Fibroblast of lung (primary cell): ENCODE data around the gene SLC35A2. TPM values are rescaled to one million over a fixed set of nuclear protein-coding genes. Genes with fewer than 3 reads are reported as not detected.
"Not testable (repeated sequence)": the region's sequence is repeated elsewhere in the genome, so short reads cannot be mapped to it uniquely, and the experiment has no call there.

Experiments used
- DNase-seq, 2 donors: peaks; one replicate each; pipeline versions ENCODE4 v3.0.0 to v3.0.0-alpha.2; 2010; ENCODE audit warnings: low read depth in 2 of 2
- H2AFZ ChIP-seq: 2 replicates; pipeline ENCODE4 v1.5.1; 2012; ENCODE audit warnings: low read length, control low read depth, inconsistent platforms
- H3K27ac ChIP-seq: 2 replicates; pipeline ENCODE4 v1.5.1; 2011; ENCODE audit warnings: low read length, control low read depth; ENCODE audit not compliant: insufficient read depth
- H3K27me3 ChIP-seq: 2 replicates; pipeline ENCODE4 v1.5.1; 2011; ENCODE audit warnings: mild to moderate bottlenecking, low read length; ENCODE audit not compliant: control insufficient read depth, insufficient read depth
- H3K36me3 ChIP-seq: 2 replicates; pipeline ENCODE4 v1.5.1; 2011; ENCODE audit warnings: low read length; ENCODE audit not compliant: control insufficient read depth, insufficient read depth
- H3K4me1 ChIP-seq: 2 replicates; pipeline ENCODE4 v1.5.1; 2011; ENCODE audit warnings: low read length; ENCODE audit not compliant: control insufficient read depth, insufficient read depth; ENCODE audit errors: extremely low read depth
- H3K4me2 ChIP-seq: 2 replicates; pipeline ENCODE4 v1.5.1; 2011; ENCODE audit warnings: low read length, control low read depth; ENCODE audit not compliant: insufficient read depth; ENCODE audit errors: extremely low read depth
- H3K4me3 ChIP-seq, 4 experiments: fragments of 200-600 bp in 1 of 4; sonication (generic) in 1 of 4; replicated peaks in 1 of 4; 2 replicates each; pipeline ENCODE4 v1.5.1; 2011 to 2016; ENCODE audit warnings: low read length in 4 of 4, low read depth in 3 of 4, mild to moderate bottlenecking in 3 of 4, control low read depth in 2 of 4, inconsistent platforms in 1 of 4, mixed read lengths in 1 of 4; ENCODE audit not compliant: insufficient read depth in 1 of 4; ENCODE audit errors: control extremely low read depth in 1 of 4
- H3K79me2 ChIP-seq: 2 replicates; pipeline ENCODE4 v1.5.1; 2012; ENCODE audit warnings: mild to moderate bottlenecking, low read length, inconsistent platforms; ENCODE audit not compliant: control insufficient read depth, insufficient read depth
- H3K9ac ChIP-seq: 2 replicates; pipeline ENCODE4 v1.5.1; 2011; ENCODE audit warnings: mild to moderate bottlenecking, low read length, control low read depth; ENCODE audit not compliant: insufficient read depth
- H3K9me3 ChIP-seq: 2 replicates; pipeline ENCODE4 v1.5.1; 2012; ENCODE audit warnings: low read depth, low read length; ENCODE audit not compliant: control insufficient read depth, insufficient read depth
- H4K20me1 ChIP-seq: 2 replicates; pipeline ENCODE4 v1.5.1; 2011; ENCODE audit warnings: low read length; ENCODE audit not compliant: control insufficient read depth, insufficient read depth; ENCODE audit errors: extremely low read depth
- CTCF ChIP-seq, 2 donors: IDR thresholded peaks in 1 of 2; conservative IDR thresholded peaks in 1 of 2; 1 replicate in 1 of 2; 2 replicates in 1 of 2; pipeline ENCODE4 v1.5.1; 2011 to 2012; ENCODE audit warnings: low read length in 2 of 2, control low read depth in 1 of 2, inconsistent platforms in 1 of 2, low read depth in 1 of 2, mild to moderate bottlenecking in 1 of 2
- EZH2 ChIP-seq: IDR thresholded peaks from 2 replicates; pipeline ENCODE4 v1.5.1; 2012; ENCODE audit warnings: low read length, control low read depth, mild to moderate bottlenecking; ENCODE audit errors: missing control alignments
- polyA plus RNA-seq, 2 donors: library from polyadenylated mRNA; depleted of rRNA in 1 of 2; stranded (reverse) in 1 of 2; unstranded in 1 of 2; fragments of >200 nt; gene quantifications; 2 replicates each; pipeline ENCODE4 v1.2.1, GENCODE V29; 2011 to 2012; ENCODE audit warnings: missing spikeins in 1 of 2
- total RNA-seq: library from RNA; depleted of rRNA; stranded (reverse); fragments of >200 nt; gene quantifications from 2 replicates; pipeline ENCODE4 v1.2.1, GENCODE V29; 2014

SLC35A2 gene
- total and polyA plus RNA-seq, 2 donors (not counting 1 experiment from before 2014, with no cell fraction given), result 9.6 to 41.2 TPM

GRCh38 chrX:48864210-48864609 lies 47.2 kb downstream of the SLC35A2 start:
- Histone ChIP-seq H3K9me3 (no peaks in the 10 kb centered on the region), H3K4me3 (no peak overlapping the region), H3K27me3 (no peaks in the 10 kb centered on the region), H3K9ac (no peak overlapping the region), H2AFZ (no peak overlapping the region), H3K4me1 (no peaks in the 10 kb centered on the region), H3K27ac (no peak overlapping the region), H3K36me3 (no peaks in the 10 kb centered on the region), H3K4me2 (no peak overlapping the region), H4K20me1 (no peaks in the 10 kb centered on the region), H3K79me2 (no peaks in the 10 kb centered on the region)
- TF ChIP-seq CTCF (conservative IDR thresholded peaks at IDR 0.05 in 1 of 2, IDR thresholded peaks at IDR 0.05 in 1 of 2; ENCODE audit: low read depth in 1 of 2, low read length in 2 of 2) (no peak), EZH2 (no peak)
- peak; percentile 39 to 78 for DNase-seq

- H3K4me3 ChIP-seq, result no peak overlapping the region
- no peak overlapping the region for H2AFZ ChIP-seq
- no peaks in the 10 kb centered on the region for H3K79me2 ChIP-seq
- no peaks in the 10 kb centered on the region for H4K20me1 ChIP-seq
- H3K4me1 ChIP-seq, result no peaks in the 10 kb centered on the region
- no peak for TF ChIP-seq EZH2
- peak; percentile 20 to 22 for TF ChIP-seq CTCF (conservative IDR thresholded peaks at IDR 0.05 in 1 of 2, IDR thresholded peaks at IDR 0.05 in 1 of 2; ENCODE audit: low read depth in 1 of 2, low read length in 2 of 2)
- H3K36me3 ChIP-seq, result no peaks in the 10 kb centered on the region
- no peak overlapping the region for H3K9ac ChIP-seq
- H3K27ac ChIP-seq, result no peak overlapping the region
- no peak overlapping the region for H3K4me2 ChIP-seq
- H3K27me3 ChIP-seq, result no peaks in the 10 kb centered on the region
- DNase-seq, result peak in 1 of 2 donors; percentile 1
- no peaks in the 10 kb centered on the region for H3K9me3 ChIP-seq
These were observed 56.5 kb downstream of the SLC35A2 start for GRCh38 chrX:48854898-48855297.

- not testable (repeated sequence) for DNase-seq, H3K4me1 ChIP-seq
These were observed 57.2 kb downstream of the SLC35A2 start for GRCh38 chrX:48854121-48854804.

GRCh38 chrX:48853494-48853893 lies 58.0 kb downstream of the SLC35A2 start:
- H3K79me2 ChIP-seq, H3K4me1 ChIP-seq, H3K4me3 ChIP-seq, H3K36me3 ChIP-seq, H3K27ac ChIP-seq, H3K27me3 ChIP-seq, H4K20me1 ChIP-seq, H3K4me2 ChIP-seq, DNase-seq, H3K9ac ChIP-seq, H3K9me3 ChIP-seq, H2AFZ ChIP-seq: not testable (repeated sequence)

More at GRCh38 chrX:48854121-48854804, 57.2 kb downstream of the SLC35A2 start:
- H3K9me3 ChIP-seq, H3K9ac ChIP-seq, H3K79me2 ChIP-seq, H3K36me3 ChIP-seq, H3K27me3 ChIP-seq, H2AFZ ChIP-seq, H3K4me3 ChIP-seq, H3K27ac ChIP-seq, H4K20me1 ChIP-seq, H3K4me2 ChIP-seq: not testable (repeated sequence)
